ENCODE measurements around the gene CXCL1.

- TF ChIP-seq CTCF (IDR thresholded peaks at IDR 0.05) (no peak), POLR2A (IDR thresholded peaks at IDR 0.05) (no peak), EP300 (IDR thresholded peaks at IDR 0.05) (no peak)
These were observed 26.3 kb downstream of the CXCL1 start for GRCh38 chr4:73895201-73896175.

All from tibial nerve (tissue), 4 donors.